ENCODE measurements around the gene ESR1. TPM values are rescaled to one million over a fixed set of nuclear protein-coding genes. Genes with fewer than 3 reads are reported as not detected.

Gene ESR1
- polyA plus RNA-seq, 1 donor (not counting 4 experiments of a cell fraction or from before 2014, with no cell fraction given), result 0.22 TPM

GRCh38 chr6:152122434-152122833, 315.0 kb downstream of the ESR1 start:
- FAIRE-seq, result no peak
- Histone ChIP-seq H3K4me1 (ENCODE audit: control insufficient read depth, extremely low read depth, insufficient read depth, low read length) (peaks cover 17% of the 10 kb centered on the region), H3K4me3 (ENCODE audit: control insufficient read depth in 2 of 3, extremely low read depth in 1 of 3, insufficient read depth in 2 of 3, low read depth in 1 of 3, low read length in 3 of 3) (no peak overlapping the region), H2AFZ (ENCODE audit: control insufficient read depth, low read length) (no peak overlapping the region), H3K9me3 (ENCODE audit: control insufficient read depth, low read depth, low read length) (no peaks in the 10 kb centered on the region), H4K20me1 (ENCODE audit: control insufficient read depth, extremely low read depth, insufficient read depth, low read length) (no peaks in the 10 kb centered on the region), H3K4me2 (ENCODE audit: control insufficient read depth, extremely low read depth, insufficient read depth, low read depth, low read length) (no peak overlapping the region), H3K27ac (ENCODE audit: control insufficient read depth, insufficient read depth, low read length) (no peak overlapping the region), H3K9ac (ENCODE audit: control insufficient read depth, extremely low read depth, insufficient read depth, low read length) (no peak overlapping the region), H3K79me2 (ENCODE audit: control insufficient read depth, insufficient read depth, low read length) (no peaks in the 10 kb centered on the region), H3K27me3 (ENCODE audit: control insufficient read depth, extremely low read depth, insufficient read depth, low read length) (no peaks in the 10 kb centered on the region), H3K36me3 (ENCODE audit: control insufficient read depth in 2 of 2, extremely low read depth in 1 of 2, insufficient read depth in 2 of 2, low read length in 2 of 2) (no peaks in the 10 kb centered on the region), H3K9me1 (ENCODE audit: control insufficient read depth, extremely low read depth, insufficient read depth, low read length) (no peaks in the 10 kb centered on the region)
- no peak for TF ChIP-seq EZH2 (IDR thresholded peaks at IDR 0.05; ENCODE audit: low read length)
- TF ChIP-seq CTCF (optimal IDR thresholded peaks at IDR 0.05 in 1 of 3, IDR thresholded peaks at IDR 0.05 in 1 of 3, conservative IDR thresholded peaks at IDR 0.05 in 1 of 3; ENCODE audit: extremely low read depth in 1 of 3, insufficient read depth in 2 of 3, low read length in 3 of 3), result no peak
- no peak for DNase-seq (ENCODE audit: low read depth, low spot score)
- dilution Hi-C loops (cut with MboI; ENCODE audit: extremely low pct_ligation_motif_present, low sequenced_read_pairs), result no loop called here

GRCh38 chr6:152123076-152123475, 315.6 kb downstream of the ESR1 start:
- no peaks in the 10 kb centered on the region for H3K36me3 ChIP-seq (ENCODE audit: control insufficient read depth in 2 of 2, extremely low read depth in 1 of 2, insufficient read depth in 2 of 2, low read length in 2 of 2)
- no peak overlapping the region for H3K9ac ChIP-seq (ENCODE audit: control insufficient read depth, extremely low read depth, insufficient read depth, low read length)
- TF ChIP-seq CTCF (optimal IDR thresholded peaks at IDR 0.05 in 1 of 3, IDR thresholded peaks at IDR 0.05 in 1 of 3, conservative IDR thresholded peaks at IDR 0.05 in 1 of 3; ENCODE audit: extremely low read depth in 1 of 3, insufficient read depth in 2 of 3, low read length in 3 of 3) (no peak), EZH2 (IDR thresholded peaks at IDR 0.05; ENCODE audit: low read length) (no peak)
- dilution Hi-C loops (cut with MboI; ENCODE audit: extremely low pct_ligation_motif_present, low sequenced_read_pairs), result no loop called here
- no peak overlapping the region for H3K27ac ChIP-seq (ENCODE audit: control insufficient read depth, insufficient read depth, low read length)
- H4K20me1 ChIP-seq (ENCODE audit: control insufficient read depth, extremely low read depth, insufficient read depth, low read length), result no peaks in the 10 kb centered on the region
- FAIRE-seq (no peak), DNase-seq (ENCODE audit: low read depth, low spot score) (no peak)
- peaks cover 21% of the 10 kb centered on the region for H3K4me1 ChIP-seq (ENCODE audit: control insufficient read depth, extremely low read depth, insufficient read depth, low read length)
- no peaks in the 10 kb centered on the region for H3K9me3 ChIP-seq (ENCODE audit: control insufficient read depth, low read depth, low read length)
- no peak overlapping the region for H2AFZ ChIP-seq (ENCODE audit: control insufficient read depth, low read length)
- H3K27me3 ChIP-seq (ENCODE audit: control insufficient read depth, extremely low read depth, insufficient read depth, low read length), result no peaks in the 10 kb centered on the region
- no peaks in the 10 kb centered on the region for H3K9me1 ChIP-seq (ENCODE audit: control insufficient read depth, extremely low read depth, insufficient read depth, low read length)
- H3K79me2 ChIP-seq (ENCODE audit: control insufficient read depth, insufficient read depth, low read length), result no peaks in the 10 kb centered on the region
- H3K4me3 ChIP-seq (ENCODE audit: control insufficient read depth in 2 of 3, extremely low read depth in 1 of 3, insufficient read depth in 2 of 3, low read depth in 1 of 3, low read length in 3 of 3), result no peak overlapping the region
- no peak overlapping the region for H3K4me2 ChIP-seq (ENCODE audit: control insufficient read depth, extremely low read depth, insufficient read depth, low read depth, low read length)

Data from keratinocyte (primary cell).